ENCODE measurements around the gene PODN.

PODN gene

GRCh38 chr1:53107570-53108322, 45.7 kb downstream of the PODN start:
- intact Hi-C loops (cut with DNase I), result no loop called here

GRCh38 chr1:53108646-53109580, 46.9 kb downstream of the PODN start:
- DNase-seq, result no peak

More at GRCh38 chr1:53107570-53108322, 45.7 kb downstream of the PODN start:
- no peak for DNase-seq

GRCh38 chr1:53110370-53111072, 48.5 kb downstream of the PODN start:
- no peak for DNase-seq
- intact Hi-C loops (cut with DNase I), result no loop called here

More at GRCh38 chr1:53108646-53109580, 46.9 kb downstream of the PODN start:
- intact Hi-C loops (cut with DNase I), result no loop called here

- intact Hi-C loops (cut with DNase I), result no loop called here
- DNase-seq, result no peak
Measured at GRCh38 chr1:53111073-53111556, 49.1 kb downstream of the PODN start.

- intact Hi-C loops (cut with DNase I), result no loop called here
- no peak for DNase-seq
Measured at GRCh38 chr1:53111693-53112092, 49.7 kb downstream of the PODN start.

- intact Hi-C loops (cut with DNase I), result no loop called here
- DNase-seq, result no peak
Measured at GRCh38 chr1:53112271-53112774, 50.3 kb downstream of the PODN start.

- no peak for DNase-seq
- intact Hi-C loops (cut with DNase I), result no loop called here
Measured at GRCh38 chr1:53112861-53113260, 50.8 kb downstream of the PODN start.

- DNase-seq, result no peak
- intact Hi-C loops (cut with DNase I), result no loop called here
Measured at GRCh38 chr1:53114090-53114489, 52.1 kb downstream of the PODN start.

- intact Hi-C loops (cut with DNase I), result no loop called here
- DNase-seq, result no peak
Measured at GRCh38 chr1:53114581-53115400, 52.8 kb downstream of the PODN start.

- DNase-seq, result no peak
- intact Hi-C loops (cut with DNase I), result no loop called here
Measured at GRCh38 chr1:53115403-53116306, 53.6 kb downstream of the PODN start.

- intact Hi-C loops (cut with DNase I), result no loop called here
- DNase-seq, result no peak
Measured at GRCh38 chr1:53116307-53116810, 54.3 kb downstream of the PODN start.

- DNase-seq, result no peak
Measured at GRCh38 chr1:53116933-53117600, 55.1 kb downstream of the PODN start.

GRCh38 chr1:53117836-53118235, 55.8 kb downstream of the PODN start:
- DNase-seq, result no peak
- intact Hi-C loops (cut with DNase I), result no loop called here

More at GRCh38 chr1:53116933-53117600, 55.1 kb downstream of the PODN start:
- intact Hi-C loops (cut with DNase I), result no loop called here

GRCh38 chr1:53120659-53121058, 58.6 kb downstream of the PODN start:
- intact Hi-C loops (cut with DNase I), result no loop called here
- DNase-seq, result no peak

GRCh38 chr1:53121319-53122172, 59.5 kb downstream of the PODN start:
- DNase-seq, result peak in 7 of 42 donors; percentile 4 to 55 (median 15)
- intact Hi-C loops (cut with DNase I), result no loop called here
